Ascending aorta (tissue), 2 donors: Measurements from ENCODE around the gene ASAP3. TPM values are rescaled to one million over a fixed set of nuclear protein-coding genes. Genes with fewer than 3 reads are reported as not detected.

Experiments used
- DNase-seq, 2 donors: peaks; one replicate each; pipeline ENCODE4 v3.0.0-alpha.2; 2019; ENCODE audit warnings: low spot score in 2 of 2
- H3K27ac ChIP-seq, 2 donors: fragments of 200-600 bp; sonication (generic); one replicate each; pipeline ENCODE4 v1.5.1; 2016 to 2017; ENCODE audit warnings: mild to moderate bottlenecking in 1 of 2
- H3K27me3 ChIP-seq: fragments of 200-600 bp; sonication (generic); one replicate; pipeline ENCODE4 v1.5.1; 2017
- H3K36me3 ChIP-seq, 2 donors: fragments of 200-600 bp; sonication (generic); one replicate each; pipeline ENCODE4 v1.5.1; 2016
- H3K4me1 ChIP-seq, 2 donors: fragments of 200-600 bp; sonication (generic); one replicate each; pipeline ENCODE4 v1.5.1; 2016 to 2017; ENCODE audit warnings: mild to moderate bottlenecking in 1 of 2
- H3K4me3 ChIP-seq, 2 donors: fragments of 200-600 bp; sonication (generic); one replicate each; pipeline ENCODE4 v1.5.1; 2016 to 2017; ENCODE audit warnings: mild to moderate bottlenecking in 1 of 2
- H3K9me3 ChIP-seq, 2 donors: fragments of 200-600 bp; sonication (generic); one replicate each; pipeline ENCODE4 v1.5.1; 2016
- intact Hi-C: fragments of 100-400 bp; cut with DNase I; formaldehyde crosslinking; loops from one replicate; pipeline ENCODE4 v1.15.1; 2023
- total RNA-seq: library from RNA; depleted of rRNA; stranded (reverse); fragments of >200 nt; gene quantifications from one replicate; pipeline ENCODE4 v1.1.0, GENCODE V29; 2016
- TF ChIP-seq, protein P1 (sequence below), 3 experiments: fragments of 200-600 bp in 2 of 3; fragments of 450-650 bp in 1 of 3; sonication (generic) in 2 of 3; IDR thresholded peaks; one replicate each; pipeline ENCODE4 v1.5.1; 2016 to 2019; ENCODE audit warnings: antibody characterized with exemption in 3 of 3, mild to moderate bottlenecking in 1 of 3, moderate library complexity in 1 of 3

Gene ASAP3
- total RNA-seq, 1 donor from 2014 or later = 125 TPM

DNA sequence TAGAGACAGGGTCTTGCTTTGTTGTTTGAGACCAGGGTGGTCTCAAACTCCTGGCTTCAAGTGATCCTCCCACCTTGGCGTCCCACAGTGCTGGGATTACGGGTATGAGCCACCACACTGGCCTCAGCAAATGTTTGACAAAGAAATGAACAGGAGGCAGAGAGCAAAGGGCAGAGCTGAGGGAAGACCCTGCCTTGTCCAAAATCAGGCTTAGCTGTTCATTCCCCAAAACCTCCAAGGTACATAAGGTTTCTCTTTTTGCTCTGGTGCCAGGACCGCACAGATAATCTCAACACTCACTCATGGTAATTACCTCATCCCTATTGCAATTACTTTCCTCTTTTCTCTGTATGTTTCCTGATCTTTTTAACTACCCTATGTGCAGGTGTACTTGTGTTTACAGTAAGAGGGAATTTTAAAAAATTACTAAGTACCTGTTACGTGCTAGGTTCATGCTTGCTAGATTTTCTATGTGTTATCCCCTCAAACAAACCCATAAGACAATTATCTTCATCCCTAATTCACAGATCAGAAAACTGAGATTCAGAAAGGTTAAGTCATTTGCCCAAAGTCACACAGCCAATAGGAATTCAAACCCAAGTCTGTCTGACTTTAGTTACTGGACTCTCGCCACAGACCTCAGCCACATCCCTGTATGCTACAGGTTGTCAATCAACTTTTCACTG lies 11.5 kb downstream of the ASAP3 start:
- TF ChIP-seq, protein P1, sequence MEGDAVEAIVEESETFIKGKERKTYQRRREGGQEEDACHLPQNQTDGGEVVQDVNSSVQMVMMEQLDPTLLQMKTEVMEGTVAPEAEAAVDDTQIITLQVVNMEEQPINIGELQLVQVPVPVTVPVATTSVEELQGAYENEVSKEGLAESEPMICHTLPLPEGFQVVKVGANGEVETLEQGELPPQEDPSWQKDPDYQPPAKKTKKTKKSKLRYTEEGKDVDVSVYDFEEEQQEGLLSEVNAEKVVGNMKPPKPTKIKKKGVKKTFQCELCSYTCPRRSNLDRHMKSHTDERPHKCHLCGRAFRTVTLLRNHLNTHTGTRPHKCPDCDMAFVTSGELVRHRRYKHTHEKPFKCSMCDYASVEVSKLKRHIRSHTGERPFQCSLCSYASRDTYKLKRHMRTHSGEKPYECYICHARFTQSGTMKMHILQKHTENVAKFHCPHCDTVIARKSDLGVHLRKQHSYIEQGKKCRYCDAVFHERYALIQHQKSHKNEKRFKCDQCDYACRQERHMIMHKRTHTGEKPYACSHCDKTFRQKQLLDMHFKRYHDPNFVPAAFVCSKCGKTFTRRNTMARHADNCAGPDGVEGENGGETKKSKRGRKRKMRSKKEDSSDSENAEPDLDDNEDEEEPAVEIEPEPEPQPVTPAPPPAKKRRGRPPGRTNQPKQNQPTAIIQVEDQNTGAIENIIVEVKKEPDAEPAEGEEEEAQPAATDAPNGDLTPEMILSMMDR (IDR thresholded peaks at IDR 0.05) = no peak
- H3K4me3 ChIP-seq = no peak overlapping the region
- H3K9me3 ChIP-seq = no peaks in the 10 kb centered on the region
- H3K36me3 ChIP-seq = no peaks in the 10 kb centered on the region
- intact Hi-C loops = no loop called here
- H3K27me3 ChIP-seq = no peaks in the 10 kb centered on the region
- H3K27ac ChIP-seq = peak overlapping the region in 1 of 2 donors; percentile 52
- DNase-seq = no peak
- H3K4me1 ChIP-seq = peaks cover 4 to 26% of the 10 kb centered on the region in 2 donors

DNA sequence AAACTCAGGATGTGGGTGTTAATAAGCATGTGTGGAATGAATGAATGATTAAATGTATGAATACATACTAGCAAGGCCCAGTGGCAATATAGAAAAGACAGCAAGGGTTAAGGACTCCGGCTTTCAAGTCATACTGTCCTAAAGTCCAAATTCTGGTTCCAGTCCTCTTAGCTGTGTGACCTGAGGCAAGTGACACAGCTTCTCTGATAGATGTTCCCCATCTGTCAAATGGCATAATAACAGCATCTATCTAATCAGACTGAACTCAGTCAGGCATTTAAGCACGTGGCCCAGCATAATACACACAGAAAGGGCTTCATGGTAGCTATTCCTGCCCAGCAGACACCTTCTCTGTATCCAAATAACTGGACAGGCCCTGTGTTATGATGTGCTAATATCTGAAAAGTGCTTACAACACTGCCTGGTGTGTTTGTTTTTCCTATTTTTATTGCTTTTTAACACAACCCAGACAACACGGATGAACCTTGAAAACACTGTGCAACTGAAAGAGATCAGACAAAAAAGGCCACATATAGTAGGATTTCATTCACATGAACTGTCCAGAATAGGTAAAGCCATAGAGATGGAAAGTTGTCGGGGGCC lies 12.4 kb downstream of the ASAP3 start:
- Histone ChIP-seq H3K9me3 (no peaks in the 10 kb centered on the region), H3K4me3 (no peak overlapping the region), H3K27ac (no peak overlapping the region), H3K27me3 (no peaks in the 10 kb centered on the region), H3K36me3 (no peaks in the 10 kb centered on the region), H3K4me1 (peaks cover 4 to 26% of the 10 kb centered on the region in 2 donors)
- intact Hi-C loops = no loop called here
- no peak for DNase-seq
- TF ChIP-seq, protein P1 (IDR thresholded peaks at IDR 0.05) = no peak

DNA sequence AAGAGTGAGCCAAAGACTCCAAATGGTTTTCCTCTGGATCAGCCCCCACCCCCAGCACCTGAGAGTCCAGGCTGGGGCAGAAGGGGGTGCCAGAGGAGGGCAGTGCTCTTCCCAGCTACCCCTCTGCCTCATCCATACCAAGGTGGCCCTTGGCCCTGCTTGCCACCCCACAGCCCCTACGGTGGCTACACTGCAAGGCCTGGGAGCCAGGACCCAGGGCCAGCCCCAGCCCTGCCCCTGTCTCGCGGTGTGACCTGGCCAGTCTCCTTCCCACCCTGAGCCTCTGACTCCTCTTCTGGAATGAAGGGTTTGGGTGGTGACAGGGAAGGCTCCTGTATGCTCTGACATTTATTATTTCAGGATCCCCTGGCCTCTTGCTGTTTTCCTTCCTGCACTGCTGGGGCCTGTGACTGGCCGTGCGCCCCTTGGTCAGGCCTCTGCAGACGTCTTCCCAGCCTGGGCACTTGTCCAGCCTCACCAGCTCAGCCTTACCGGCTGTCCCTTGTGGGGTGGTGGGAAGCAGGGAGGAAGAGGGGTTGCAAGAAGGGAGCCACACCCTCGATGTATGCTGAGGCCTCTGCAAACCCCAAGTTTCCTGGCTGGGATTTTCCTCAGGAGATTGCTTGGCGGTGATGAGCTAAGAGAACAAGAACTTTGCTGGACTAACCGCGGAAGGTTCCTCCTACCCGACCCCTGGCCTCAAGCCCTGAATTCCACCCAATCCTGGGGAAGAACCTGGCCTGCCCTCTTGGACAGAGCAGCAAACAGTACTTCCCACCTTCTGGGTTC lies 13.5 kb downstream of the ASAP3 start:
- TF ChIP-seq, protein P1 (IDR thresholded peaks at IDR 0.05) = no peak
- intact Hi-C loops = no loop called here
- Histone ChIP-seq H3K27ac (peak overlapping the region; percentile 20 to 63), H3K9me3 (no peaks in the 10 kb centered on the region), H3K4me1 (peaks cover 4 to 19% of the 10 kb centered on the region in 2 donors), H3K4me3 (no peak overlapping the region), H3K36me3 (no peaks in the 10 kb centered on the region), H3K27me3 (no peaks in the 10 kb centered on the region)
- DNase-seq = peak in 1 of 2 donors; percentile 75

DNA sequence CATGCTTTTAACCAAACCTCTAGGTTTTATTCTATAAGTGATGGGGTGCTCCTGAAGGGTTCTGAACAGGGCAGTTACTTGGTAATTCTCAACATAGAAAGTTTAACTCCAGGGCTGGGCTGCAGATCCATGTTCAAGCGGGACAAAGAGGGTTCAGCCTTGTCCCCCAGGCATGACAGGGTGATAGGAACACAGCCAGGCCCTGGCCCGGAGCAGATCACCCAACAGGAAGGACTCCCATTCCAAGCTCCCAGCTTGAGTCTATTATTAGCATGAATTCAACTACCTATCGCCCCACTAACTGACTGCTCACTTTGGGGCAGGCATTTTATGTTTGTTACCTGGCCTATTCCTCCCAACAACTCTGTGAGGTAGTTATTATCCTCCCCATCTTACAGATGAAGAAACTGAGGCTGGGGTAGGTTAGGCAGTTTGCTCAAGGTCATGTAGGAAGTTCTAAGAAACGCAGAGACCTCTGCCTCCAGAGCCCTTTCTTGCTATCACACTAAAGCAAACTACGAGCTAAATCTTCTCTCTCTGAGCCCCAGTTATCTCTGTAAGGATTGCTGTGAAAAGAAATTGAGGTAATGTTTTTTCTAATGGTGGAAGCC lies 14.5 kb downstream of the ASAP3 start:
- Histone ChIP-seq H3K4me3 (no peak overlapping the region), H3K27me3 (no peaks in the 10 kb centered on the region), H3K27ac (peak overlapping the region in 1 of 2 donors; percentile 63), H3K4me1 (peaks cover 0 to 11% of the 10 kb centered on the region in 2 donors), H3K9me3 (no peaks in the 10 kb centered on the region), H3K36me3 (no peaks in the 10 kb centered on the region)
- DNase-seq = no peak
- intact Hi-C loops = no loop called here
- TF ChIP-seq, protein P1 (IDR thresholded peaks at IDR 0.05) = no peak

DNA sequence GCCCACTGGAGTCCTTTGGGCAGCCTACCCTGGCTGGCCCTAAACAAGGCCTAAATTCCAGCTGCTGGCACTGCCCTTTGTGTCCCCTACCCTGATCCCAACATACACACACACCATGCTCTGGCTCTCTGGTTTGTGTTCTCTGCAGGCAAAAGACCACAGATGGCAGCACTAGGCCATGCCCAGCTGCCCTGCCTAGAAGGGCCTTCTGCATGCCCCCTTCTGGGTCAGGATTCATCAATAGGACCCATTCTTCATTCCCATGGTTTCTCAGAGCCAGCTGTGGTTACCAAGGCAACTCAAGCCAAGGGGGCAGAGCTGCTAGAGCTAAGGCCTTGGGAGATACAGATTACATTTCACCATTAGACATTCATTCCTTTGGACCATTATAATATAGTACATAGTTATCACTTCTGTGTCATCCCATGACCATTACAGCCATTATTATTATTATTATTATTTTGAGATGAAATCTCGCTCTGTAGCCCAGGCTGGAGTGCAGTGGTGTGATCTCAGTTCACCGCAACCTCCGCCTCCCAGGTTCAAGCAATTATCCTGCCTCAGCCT lies 17.5 kb downstream of the ASAP3 start:
- H3K27ac ChIP-seq = no peak overlapping the region
- no peak for DNase-seq

More for the DNA sequence above, 17.5 kb downstream of the ASAP3 start:
- Histone ChIP-seq H3K4me3 (no peak overlapping the region), H3K27me3 (no peaks in the 10 kb centered on the region), H3K9me3 (no peaks in the 10 kb centered on the region), H3K4me1 (peaks cover 0 to 9% of the 10 kb centered on the region in 2 donors), H3K36me3 (no peaks in the 10 kb centered on the region)
- intact Hi-C loops = no loop called here
- TF ChIP-seq, protein P1 (IDR thresholded peaks at IDR 0.05) = no peak
